HG03469 (cell line): ENCODE results near the gene VIPR2.

Experiments
- ATAC-seq: cut with Tn5 transposase; IDR thresholded peaks from one replicate; pipeline ENCODE4 v1.9.1; 2021; ENCODE audit warnings: mild to moderate bottlenecking, moderate library complexity, moderate number of reproducible peaks; ENCODE audit not compliant: unreplicated experiment

The VIPR2 gene

GRCh38 chr7:159068893-159069448, 75.7 kb downstream of the VIPR2 start:
- no peak for ATAC-seq

- ATAC-seq: no peak
Observed at GRCh38 chr7:159068488-159068811, 76.2 kb downstream of the VIPR2 start.

GRCh38 chr7:159067576-159068487, 76.8 kb downstream of the VIPR2 start:
- no peak for ATAC-seq

GRCh38 chr7:159066816-159067575, 77.7 kb downstream of the VIPR2 start:
- ATAC-seq: no peak

DNA sequence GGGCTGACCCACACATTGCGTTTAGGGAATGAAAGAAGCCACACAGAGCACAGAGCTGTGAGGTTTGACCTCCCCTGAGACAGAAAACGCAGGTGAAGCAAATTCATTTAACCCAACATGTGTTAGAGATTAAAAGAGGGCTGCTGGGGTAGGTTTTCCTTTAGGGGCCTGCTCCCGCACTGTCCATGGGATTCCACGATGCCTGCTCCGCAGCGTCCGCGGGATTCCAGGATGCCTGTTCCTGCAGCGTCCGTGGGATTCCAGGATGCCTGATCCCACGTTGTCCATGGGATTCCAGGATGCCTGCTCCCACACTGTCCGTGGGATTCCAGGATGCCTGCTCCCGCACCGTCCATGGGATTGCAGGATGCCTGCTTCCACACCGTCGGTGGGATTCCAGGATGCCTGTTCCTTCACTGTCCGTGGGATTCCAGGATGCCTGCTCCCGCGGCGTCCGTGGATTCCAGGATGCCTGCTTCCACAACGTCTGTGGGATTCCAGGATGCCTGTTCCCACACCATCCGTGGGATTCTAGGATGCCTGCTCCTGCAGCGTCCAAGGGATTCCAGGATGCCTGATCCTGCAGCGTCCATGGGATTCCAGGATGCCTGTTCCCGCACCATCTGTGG, 78.7 kb downstream of the VIPR2 start:
- no peak for ATAC-seq

- no peak for ATAC-seq
Observed at GRCh38 chr7:159064816-159065510, 79.7 kb downstream of the VIPR2 start.

GRCh38 chr7:159064121-159064815, 80.4 kb downstream of the VIPR2 start:
- no peak for ATAC-seq

- ATAC-seq: no peak
Observed at GRCh38 chr7:159063046-159063840, 81.4 kb downstream of the VIPR2 start.

DNA sequence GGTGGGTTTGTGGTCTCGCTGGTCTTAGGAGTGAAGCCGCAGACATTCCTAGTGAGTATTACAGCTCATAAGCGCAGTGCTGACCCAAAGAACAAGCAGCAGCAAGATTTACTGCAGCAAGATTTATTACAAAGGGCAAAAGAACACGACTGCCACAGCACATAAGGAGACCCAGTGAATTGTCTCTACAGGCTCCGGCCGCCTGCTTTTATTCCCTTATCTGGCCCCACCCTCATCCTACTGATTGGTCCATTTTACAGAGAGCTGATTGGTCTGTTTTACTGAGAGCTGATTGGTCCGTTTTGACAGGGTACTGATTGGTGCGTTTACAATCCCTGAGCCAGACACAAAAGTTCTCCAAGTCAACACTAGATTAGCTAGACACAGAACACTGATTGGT, 82.1 kb downstream of the VIPR2 start:
- ATAC-seq: no peak

DNA sequence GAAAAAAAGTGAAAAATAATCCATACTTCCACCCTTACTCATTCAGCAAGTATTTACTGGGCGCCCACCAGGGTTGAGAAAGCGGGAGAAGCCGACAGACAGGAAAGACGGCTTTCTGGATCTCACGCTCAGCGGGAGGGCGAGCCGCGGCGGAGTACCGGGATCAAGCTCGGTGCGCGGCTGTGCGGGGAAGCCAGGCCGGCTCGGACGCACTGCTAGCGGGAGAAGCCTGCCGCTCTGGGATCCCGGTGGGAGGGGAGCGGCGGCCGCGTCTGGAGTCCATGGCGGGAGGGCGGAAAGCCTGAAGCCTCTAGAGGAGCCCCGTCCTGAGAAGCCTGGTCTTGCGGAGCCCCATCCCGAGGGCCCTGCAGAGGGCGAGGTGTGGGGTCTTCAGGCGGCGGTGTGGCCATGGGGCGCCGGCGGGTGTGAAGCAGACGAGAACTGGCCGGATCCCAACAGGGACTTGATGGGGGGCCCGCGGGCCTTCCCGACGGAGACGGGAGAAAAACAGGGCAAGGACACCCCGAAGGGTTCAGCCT, 82.9 kb downstream of the VIPR2 start:
- ATAC-seq: no peak

DNA sequence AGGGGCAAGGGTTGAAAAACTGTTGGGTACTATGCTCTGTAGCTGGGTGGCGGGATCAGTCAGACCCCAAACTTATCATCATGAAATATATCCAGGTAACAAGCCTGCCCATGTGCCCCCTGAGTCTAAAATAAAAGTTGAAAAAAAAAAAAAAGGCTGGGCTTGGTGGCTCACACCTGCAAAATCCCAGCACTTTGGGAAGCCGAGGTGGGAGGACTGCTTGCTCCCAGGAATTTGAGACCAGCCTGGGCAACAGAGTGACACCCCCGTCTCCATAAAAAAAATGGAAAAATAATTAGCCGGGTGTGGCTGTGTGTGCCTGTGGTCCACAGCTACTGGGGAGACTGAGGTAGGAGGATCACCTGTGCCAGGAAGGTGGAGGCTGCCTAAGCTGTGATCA, 83.5 kb downstream of the VIPR2 start:
- no peak for ATAC-seq

GRCh38 chr7:159060440-159060839, 84.2 kb downstream of the VIPR2 start:
- ATAC-seq: no peak

DNA sequence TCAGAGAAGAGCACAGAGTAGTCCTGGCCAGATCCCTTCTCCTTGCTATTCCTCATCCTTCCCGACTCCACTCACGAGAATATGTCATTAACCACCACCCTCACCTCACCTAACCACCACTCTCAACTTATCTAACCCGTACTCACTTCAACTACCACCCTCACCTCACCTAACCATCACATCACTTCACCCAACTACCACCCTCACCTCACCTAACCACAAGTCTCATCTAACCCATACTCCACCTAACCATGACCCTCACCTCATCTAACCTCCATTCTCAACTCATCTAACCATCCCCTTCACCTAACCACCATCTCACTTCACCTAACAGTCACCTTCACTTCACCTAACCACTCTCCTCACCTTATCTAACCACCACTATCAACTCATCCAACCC, 85.0 kb downstream of the VIPR2 start:
- no peak for ATAC-seq

DNA sequence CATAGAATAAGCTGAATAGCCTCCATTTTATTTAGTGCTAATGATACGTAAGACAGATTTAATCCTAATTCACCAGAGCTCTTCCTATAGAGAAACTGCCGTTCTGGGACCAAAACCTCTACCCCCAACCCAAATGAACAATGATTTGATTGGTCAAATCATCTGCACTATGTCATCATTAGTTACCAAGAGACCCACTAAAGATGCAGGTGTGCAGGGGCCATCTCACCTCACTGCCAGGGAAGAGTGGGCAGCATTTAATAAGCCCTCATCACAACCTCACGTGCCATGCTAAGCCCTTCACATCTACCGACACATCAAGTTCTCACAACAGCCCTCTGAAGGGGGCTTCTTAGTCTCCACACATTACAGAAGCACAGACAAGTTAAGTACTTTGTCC, 87.0 kb downstream of the VIPR2 start:
- no peak for ATAC-seq

- no peak for ATAC-seq
Observed at GRCh38 chr7:159056737-159057136, 87.9 kb downstream of the VIPR2 start.

GRCh38 chr7:159051916-159052315, 92.8 kb downstream of the VIPR2 start:
- no peak for ATAC-seq

DNA sequence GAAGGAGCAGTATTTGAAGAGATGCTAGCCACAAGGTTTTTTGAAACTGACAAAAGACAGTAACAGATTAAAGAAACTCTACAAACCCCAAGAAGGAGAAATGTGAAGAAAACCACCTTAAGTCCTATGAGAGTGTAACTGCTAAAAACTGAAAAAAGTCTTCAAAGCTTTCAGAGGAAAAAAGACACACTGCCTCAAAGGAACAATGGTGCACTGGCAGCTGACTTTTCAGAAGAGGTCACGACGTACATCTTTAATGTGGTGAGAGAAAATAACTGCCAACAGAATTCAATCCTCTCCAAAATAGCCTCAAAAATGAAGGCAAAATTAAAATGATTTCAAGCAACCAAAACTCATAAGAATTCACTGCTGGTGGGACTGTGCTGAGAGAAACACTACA, 94.0 kb downstream of the VIPR2 start:
- ATAC-seq: no peak

DNA sequence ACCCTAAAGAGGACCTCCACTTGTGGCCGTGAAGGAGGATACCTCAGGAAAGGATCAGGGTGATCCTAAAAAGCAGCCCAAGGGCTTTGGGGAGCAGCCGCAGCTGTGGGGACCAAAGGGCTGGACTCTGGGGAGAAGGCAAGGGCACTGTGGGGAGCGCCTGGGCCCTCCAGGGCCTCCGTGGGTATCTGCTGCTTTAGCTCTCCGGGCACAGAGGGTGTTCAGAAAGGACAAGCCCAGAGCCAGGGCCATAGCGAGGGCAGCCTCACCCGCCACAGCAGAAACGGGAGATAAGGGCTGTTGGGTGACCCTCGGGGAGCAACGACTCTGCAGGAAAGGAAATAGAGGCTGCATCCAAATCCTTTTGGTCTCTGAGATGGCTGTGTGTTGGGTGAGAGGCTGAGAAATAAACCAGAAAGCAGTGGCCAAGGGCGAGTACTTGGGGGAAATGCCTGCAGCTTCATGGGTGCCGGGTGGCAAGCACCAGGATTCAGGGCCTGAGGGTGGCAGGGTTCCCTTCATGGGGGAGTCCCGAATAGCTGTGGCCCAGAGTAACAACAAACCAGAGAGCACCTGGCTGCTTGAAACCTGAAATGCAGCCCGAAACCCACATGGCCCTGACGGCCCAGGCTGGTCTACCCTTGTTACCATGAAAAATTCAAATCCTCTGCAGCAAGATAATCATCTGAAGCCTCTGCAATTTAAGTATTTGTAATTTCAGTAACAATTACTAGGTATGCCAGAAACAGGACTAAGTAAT, 95.2 kb downstream of the VIPR2 start:
- no peak for ATAC-seq
